ENCODE data around the gene HDHD3.

HDHD3 gene

DNA sequence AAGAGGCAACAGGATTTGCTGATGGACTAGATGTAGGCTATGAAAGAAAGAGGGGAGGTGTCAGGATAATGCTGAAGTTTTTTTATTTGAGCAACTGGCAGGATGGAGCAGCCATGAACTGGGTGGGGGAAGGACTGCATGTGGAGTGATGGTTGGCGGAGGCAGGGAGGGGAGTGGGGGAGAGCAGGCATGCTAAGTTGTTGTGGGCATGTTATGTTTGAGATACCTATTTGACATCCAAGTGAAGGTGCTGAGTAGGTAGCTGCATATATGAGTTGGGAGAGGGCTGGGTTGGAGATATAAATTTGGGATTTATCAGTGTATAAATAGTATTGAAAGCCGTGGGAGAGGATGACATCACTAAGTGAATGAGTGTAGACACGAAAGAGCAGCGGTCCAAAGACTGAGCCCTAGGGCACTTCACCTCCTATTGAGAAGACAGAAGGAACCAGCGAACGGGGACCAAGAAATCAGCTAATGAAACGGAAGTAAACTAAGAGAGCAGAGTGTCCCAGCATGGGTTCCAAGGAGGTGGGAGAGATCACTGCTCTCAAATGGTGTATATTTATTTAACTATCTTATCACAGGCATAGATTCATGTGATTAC is 20.0 kb downstream of the HDHD3 start:
- Mint-ChIP-seq H3K4me3 (no peak overlapping the region), H3K27ac (no peak overlapping the region), H3K4me1 (peaks cover under 1% of the 10 kb centered on the region), H3K36me3 (no peaks in the 10 kb centered on the region), H3K27me3 (peaks cover 6% of the 10 kb centered on the region), H3K9me3 (no peaks in the 10 kb centered on the region)

DNA sequence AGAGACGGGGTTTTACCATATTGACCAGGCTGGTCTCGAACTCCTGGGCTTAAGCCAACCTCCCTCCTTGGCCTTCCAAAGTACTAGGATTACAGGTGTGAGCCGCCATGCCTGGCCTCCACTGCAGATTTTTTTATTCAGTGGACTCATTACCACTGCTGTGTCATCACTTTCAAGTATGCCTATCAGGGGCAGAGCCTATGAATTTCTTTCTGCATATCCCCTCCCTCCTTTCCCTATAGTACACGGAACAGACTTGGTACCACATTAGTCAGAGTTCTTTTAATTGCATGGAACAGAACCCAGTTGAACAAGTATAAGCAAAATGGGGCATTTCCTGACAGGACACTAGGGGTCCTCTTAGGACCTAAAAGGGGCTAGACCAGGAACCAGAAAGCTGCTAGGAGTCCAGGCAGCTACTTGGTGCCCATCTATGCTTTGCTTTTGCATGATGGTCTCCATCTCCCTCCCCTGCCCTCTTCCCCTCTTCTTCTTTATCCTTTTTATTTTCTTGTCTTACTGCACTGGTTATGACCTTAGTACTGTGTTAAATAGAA is 21.7 kb downstream of the HDHD3 start:
- no peaks in the 10 kb centered on the region for H3K36me3 Mint-ChIP-seq
- H3K27me3 Mint-ChIP-seq: peaks cover 13% of the 10 kb centered on the region
- H3K4me3 Mint-ChIP-seq: no peak overlapping the region
- peaks cover 13% of the 10 kb centered on the region for H3K4me1 Mint-ChIP-seq
- no peak overlapping the region for H3K27ac Mint-ChIP-seq
- no peaks in the 10 kb centered on the region for H3K9me3 Mint-ChIP-seq

DNA sequence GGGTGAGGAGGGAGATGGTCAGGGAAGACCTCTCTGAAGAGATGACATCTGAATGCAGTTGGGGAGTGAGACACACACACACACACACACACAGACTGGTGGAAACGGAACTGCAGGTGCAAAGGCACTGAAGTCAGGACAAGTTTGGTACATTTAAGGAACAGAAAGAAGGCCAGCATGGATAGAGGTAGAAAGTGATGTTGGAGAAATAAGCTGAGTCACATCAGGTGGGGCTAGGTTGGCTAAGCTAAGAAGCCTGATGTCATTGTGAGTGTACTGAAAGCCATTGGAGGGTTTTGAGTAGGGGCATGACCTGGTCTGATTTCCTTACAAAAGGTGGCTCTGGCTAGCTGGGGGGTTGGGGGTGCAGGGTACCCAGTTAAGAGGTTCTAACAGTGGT is 24.4 kb downstream of the HDHD3 start:
- Mint-ChIP-seq H3K9me3 (no peaks in the 10 kb centered on the region), H3K36me3 (no peaks in the 10 kb centered on the region), H3K4me3 (no peak overlapping the region), H3K4me1 (peaks cover 17% of the 10 kb centered on the region), H3K27me3 (peaks cover 18% of the 10 kb centered on the region), H3K27ac (no peak overlapping the region)

DNA sequence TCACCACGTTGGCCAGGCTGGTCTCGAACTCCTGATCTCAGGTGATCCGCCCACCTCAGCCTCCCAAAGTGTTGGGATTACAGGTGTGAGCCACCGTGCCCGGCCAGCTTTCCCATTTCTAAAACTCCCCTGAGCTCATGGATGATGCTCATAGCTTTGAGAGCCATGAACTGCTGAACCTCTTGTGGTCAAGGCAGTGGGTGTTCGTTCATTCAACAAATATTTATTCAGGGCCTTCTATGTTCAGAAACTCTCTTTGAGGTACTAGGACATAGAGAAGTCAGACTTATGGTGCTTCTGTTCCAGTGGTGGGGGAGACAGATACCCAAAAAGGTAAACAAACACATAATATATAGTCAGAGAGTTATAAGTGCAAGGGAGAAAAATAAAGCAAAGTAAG is 24.8 kb downstream of the HDHD3 start:
- no peaks in the 10 kb centered on the region for H3K9me3 Mint-ChIP-seq
- H3K27ac Mint-ChIP-seq: no peak overlapping the region
- H3K4me1 Mint-ChIP-seq: peaks cover 17% of the 10 kb centered on the region
- H3K27me3 Mint-ChIP-seq: peaks cover 18% of the 10 kb centered on the region
- no peak overlapping the region for H3K4me3 Mint-ChIP-seq
- H3K36me3 Mint-ChIP-seq: no peaks in the 10 kb centered on the region

DNA sequence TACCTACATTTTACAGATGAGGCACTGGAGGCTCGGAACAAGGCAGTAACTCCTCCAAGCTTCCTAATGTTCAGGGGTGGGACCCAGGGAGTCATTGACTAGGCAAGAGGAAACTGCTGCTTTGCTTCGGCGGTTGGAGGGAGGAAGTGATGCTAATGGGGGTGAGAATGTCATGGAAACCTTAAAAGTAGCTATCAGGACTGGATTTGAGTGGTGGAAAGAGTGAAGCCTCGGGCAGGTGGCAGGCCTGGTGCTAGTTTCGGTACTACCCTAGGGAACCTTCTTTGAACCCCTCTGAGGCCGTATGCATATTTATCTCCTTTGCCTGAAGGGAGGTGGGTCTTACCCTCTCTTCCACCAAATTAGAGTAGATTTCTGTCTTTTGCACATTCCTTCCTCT is 25.8 kb downstream of the HDHD3 start:
- Mint-ChIP-seq H3K9me3 (no peaks in the 10 kb centered on the region), H3K4me1 (peaks cover 17% of the 10 kb centered on the region), H3K27me3 (peaks cover 18% of the 10 kb centered on the region), H3K36me3 (no peaks in the 10 kb centered on the region), H3K4me3 (peak overlapping the region; percentile 78), H3K27ac (no peak overlapping the region)

DNA sequence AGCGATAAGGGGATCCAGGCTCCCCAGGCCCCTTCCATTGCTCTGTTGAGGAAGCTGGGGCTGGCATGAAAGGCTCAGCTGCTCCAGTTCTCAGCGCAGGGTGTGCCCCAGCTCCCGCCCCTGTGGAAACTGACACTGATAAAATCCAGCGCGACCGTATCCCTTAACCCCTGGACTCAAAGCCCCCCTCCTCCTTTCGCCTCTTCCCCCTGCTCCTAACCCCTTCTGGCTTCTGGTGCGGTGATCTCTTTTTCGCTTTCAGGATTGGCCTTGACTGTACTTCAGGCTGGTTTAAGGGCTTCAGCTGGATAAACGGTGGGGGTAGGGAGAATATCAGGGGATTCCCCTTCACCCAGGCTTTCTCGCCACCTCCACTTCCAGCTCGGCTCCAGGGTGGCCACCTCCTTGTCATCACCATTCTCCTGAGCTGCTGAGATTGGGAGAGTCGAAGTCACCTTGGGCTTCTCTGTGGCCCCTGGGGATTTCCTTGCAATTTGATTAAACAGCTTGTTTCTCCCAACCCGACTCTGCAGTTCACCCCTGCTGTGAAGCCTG is 26.6 kb downstream of the HDHD3 start:
- Mint-ChIP-seq H3K27ac (no peak overlapping the region), H3K4me3 (peak overlapping the region; percentile 78), H3K36me3 (no peaks in the 10 kb centered on the region), H3K4me1 (peaks cover 17% of the 10 kb centered on the region), H3K9me3 (no peaks in the 10 kb centered on the region), H3K27me3 (peaks cover 18% of the 10 kb centered on the region)

DNA sequence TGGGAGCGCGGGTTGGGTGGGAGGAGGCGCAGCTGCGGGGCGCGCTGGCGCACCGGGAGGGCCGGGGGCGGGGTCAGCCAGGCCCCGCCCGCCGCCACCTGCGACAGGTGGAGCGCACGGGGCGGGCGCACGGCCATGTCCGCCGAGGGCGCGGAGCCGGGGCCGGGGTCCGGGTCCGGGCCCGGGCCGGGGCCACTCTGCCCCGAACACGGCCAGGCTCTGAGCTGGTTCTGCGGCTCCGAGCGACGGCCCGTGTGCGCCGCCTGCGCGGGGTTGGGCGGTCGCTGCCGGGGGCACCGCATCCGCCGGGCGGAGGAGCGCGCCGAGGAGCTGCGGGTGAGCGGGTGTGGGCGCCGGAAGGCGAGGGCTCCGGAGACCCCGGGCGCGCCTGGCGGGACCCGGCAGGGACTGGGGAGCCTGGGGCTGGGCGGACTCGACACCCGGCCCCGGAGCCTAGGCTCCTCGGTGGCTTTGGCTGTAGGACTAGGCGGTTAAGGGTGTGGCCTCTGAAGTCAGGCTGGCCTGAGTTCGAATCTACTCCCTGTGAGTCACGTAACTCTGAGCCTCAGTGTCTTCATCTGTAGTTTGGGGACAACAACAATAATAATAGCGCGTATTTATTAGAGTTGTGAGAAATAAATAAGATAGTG is 27.2 kb downstream of the HDHD3 start, which contains the start of gene BSPRY:
BSPRY (plus strand) TSS at position 97 of the 650 bp plus-strand sequence; CDS start at position 136, 39 bp downstream.
- H3K9me3 Mint-ChIP-seq: no peaks in the 10 kb centered on the region
- H3K27ac Mint-ChIP-seq: no peak within 1 kb of the TSS
- no peaks in the 10 kb centered on the region for H3K36me3 Mint-ChIP-seq
- peaks cover 18% of the 10 kb centered on the region for H3K27me3 Mint-ChIP-seq
- peaks cover 17% of the 10 kb centered on the region for H3K4me1 Mint-ChIP-seq
- H3K4me3 Mint-ChIP-seq: peak within 1 kb of the TSS; percentile 81

DNA sequence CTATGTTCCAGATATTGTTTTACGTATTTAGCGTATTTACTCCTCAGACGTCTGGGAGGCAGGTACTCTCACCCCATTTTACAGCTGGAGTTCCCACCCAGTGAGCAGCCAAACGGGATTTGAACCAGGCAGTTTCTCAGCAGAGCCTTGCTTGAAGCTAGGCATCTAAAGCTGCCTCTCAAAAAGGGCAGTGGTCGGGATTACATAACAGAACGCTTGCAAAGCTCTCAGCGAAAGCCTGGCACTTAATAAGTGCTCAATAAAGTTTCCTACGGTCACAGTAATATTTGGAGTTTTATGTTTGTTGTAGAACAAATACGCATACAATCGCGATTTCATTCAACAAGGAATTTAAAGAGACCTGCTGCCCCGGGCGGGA is 27.7 kb downstream of the HDHD3 start:
- H3K9me3 Mint-ChIP-seq: no peaks in the 10 kb centered on the region
- no peak overlapping the region for H3K27ac Mint-ChIP-seq
- H3K4me3 Mint-ChIP-seq: peak overlapping the region; percentile 81
- no peaks in the 10 kb centered on the region for H3K36me3 Mint-ChIP-seq
- H3K27me3 Mint-ChIP-seq: peaks cover 18% of the 10 kb centered on the region
- H3K4me1 Mint-ChIP-seq: peaks cover 17% of the 10 kb centered on the region

DNA sequence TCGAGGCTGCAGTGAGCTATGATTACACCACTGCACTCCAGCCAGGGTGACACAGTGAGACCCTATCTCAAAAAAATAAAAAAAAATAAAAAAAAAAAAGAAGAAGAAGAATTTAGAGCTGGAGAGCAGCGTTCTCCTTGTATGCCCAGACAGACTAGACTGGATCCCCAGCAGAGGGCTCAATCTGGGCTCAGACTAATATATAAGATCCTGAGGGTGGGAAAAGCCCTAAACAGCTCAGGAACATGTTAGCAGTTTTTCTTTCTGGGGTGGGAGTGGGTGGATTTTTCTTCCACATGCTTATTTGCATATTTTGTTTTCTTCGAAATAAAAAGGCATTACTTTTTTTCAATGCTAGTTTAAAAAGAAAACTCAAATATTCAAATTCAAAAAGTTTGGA is 28.3 kb downstream of the HDHD3 start:
- H3K27me3 Mint-ChIP-seq: peaks cover 18% of the 10 kb centered on the region
- peaks cover 17% of the 10 kb centered on the region for H3K4me1 Mint-ChIP-seq

DNA sequence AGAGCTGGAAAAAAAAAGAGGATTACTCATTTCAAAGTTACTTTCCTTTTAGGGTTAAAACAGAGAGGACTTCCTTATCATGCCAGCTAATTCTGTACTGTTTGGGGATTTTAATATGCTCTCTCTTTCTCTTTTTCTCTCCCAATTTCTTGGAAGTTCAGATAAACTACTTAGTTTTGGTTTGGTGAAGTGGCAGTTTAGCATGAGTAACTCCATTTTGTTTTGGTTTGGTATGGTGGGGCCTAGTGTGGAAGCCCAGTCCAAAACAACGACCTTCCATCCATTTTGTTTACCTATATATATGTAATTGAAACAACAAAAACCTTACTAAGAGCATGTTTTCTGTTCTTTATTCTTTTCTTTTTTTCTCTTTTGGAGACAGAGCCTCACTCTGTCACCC is 31.1 kb downstream of the HDHD3 start:
- Mint-ChIP-seq H3K9me3 (no peaks in the 10 kb centered on the region), H3K4me3 (no peak overlapping the region), H3K36me3 (no peaks in the 10 kb centered on the region), H3K4me1 (peaks cover 25% of the 10 kb centered on the region), H3K27me3 (peaks cover 7% of the 10 kb centered on the region), H3K27ac (no peak overlapping the region)

More for the DNA sequence above, 28.3 kb downstream of the HDHD3 start:
- H3K36me3 Mint-ChIP-seq: no peaks in the 10 kb centered on the region
- peak overlapping the region; percentile 36 for H3K4me3 Mint-ChIP-seq
- no peaks in the 10 kb centered on the region for H3K9me3 Mint-ChIP-seq
- H3K27ac Mint-ChIP-seq: no peak overlapping the region

DNA sequence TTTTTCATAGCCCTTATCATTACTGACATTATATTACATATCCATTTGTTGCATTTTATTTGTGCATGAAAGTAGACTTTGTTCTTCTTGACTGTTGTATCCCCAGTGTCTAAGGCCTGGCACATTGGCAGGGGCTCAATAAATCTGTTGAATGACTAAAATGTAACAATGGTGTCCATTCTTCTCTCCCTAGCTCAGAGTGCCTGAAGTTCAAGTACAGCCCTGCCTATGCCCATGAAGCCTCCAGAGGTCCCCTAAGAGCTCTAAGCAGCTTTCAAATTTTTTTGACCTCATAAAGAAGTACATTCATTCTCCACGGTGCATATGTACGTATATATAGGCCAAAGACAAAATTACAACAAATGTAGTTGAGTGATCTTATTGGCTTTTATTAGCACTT is 31.6 kb downstream of the HDHD3 start:
- no peaks in the 10 kb centered on the region for H3K9me3 Mint-ChIP-seq
- H3K4me1 Mint-ChIP-seq: peaks cover 20% of the 10 kb centered on the region
- H3K4me3 Mint-ChIP-seq: no peak overlapping the region
- no peaks in the 10 kb centered on the region for H3K36me3 Mint-ChIP-seq
- no peak overlapping the region for H3K27ac Mint-ChIP-seq
- H3K27me3 Mint-ChIP-seq: peaks cover 6% of the 10 kb centered on the region

DNA sequence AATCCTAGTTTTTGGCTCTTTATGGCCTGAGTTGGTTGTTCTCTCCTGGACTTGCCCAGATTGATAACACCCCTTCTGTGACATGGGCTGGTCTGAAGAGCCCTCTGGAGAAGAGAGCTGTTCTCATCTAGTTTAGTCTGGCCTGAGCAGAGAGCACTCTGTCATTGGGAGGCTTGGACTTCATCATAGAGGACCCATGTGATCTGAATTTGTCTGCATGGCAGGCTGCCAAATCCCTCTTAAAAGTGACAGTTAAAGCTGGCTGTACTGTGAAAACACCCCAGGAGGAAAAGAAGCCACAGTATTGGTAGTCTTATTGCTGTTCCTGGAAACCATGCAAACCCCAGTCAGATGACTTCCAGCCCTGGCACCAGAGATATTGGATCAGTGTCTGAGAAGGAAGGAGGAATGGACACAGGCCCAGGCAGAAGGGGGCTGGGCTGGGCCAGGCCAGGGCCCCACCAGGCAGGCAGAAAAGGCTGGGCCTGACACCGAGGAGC is 33.0 kb downstream of the HDHD3 start:
- Mint-ChIP-seq H3K36me3 (no peaks in the 10 kb centered on the region), H3K4me1 (peaks cover 19% of the 10 kb centered on the region)

DNA sequence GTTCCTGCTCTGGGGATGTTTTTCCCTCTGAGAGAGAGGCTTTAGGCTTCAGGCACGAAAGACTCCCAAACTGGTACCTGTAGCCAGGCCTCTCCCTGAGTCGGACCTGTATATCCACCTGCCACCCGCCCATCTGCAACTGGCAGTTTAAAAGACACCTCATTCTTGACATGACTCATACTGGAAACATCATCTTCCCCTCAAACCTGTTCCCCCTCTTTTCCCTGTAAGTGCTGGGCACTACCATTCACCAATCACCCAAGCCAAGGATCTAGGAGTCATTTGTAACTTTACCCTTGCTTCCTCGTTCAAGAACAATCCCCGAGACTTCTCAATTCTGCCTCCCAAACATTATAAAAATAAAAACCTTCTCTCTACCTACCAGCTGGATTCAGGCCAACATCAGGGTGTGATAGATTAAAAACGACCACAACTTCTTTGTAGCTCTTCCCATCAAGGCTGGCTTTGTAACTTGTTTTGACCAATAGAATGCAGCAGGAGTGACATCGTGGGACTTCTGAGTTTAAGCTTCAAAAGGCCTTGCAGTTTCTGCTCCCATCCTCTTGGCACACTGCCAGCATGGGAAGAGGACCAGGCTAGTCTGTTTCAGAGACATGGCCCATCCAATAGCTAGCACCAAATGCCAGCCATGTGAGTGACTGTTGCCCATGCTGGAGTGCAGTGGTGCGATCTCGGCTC is 34.9 kb downstream of the HDHD3 start:
- H3K27ac Mint-ChIP-seq: peak overlapping the region; percentile 42
- H3K9me3 Mint-ChIP-seq: no peaks in the 10 kb centered on the region
- H3K4me1 Mint-ChIP-seq: peaks cover 19% of the 10 kb centered on the region
- H3K4me3 Mint-ChIP-seq: peak overlapping the region; percentile 88
- H3K27me3 Mint-ChIP-seq: no peaks in the 10 kb centered on the region
- no peaks in the 10 kb centered on the region for H3K36me3 Mint-ChIP-seq

More for the DNA sequence above, 33.0 kb downstream of the HDHD3 start:
- H3K27me3 Mint-ChIP-seq: no peaks in the 10 kb centered on the region
- no peaks in the 10 kb centered on the region for H3K9me3 Mint-ChIP-seq
- H3K27ac Mint-ChIP-seq: no peak overlapping the region
- H3K4me3 Mint-ChIP-seq: no peak overlapping the region

DNA sequence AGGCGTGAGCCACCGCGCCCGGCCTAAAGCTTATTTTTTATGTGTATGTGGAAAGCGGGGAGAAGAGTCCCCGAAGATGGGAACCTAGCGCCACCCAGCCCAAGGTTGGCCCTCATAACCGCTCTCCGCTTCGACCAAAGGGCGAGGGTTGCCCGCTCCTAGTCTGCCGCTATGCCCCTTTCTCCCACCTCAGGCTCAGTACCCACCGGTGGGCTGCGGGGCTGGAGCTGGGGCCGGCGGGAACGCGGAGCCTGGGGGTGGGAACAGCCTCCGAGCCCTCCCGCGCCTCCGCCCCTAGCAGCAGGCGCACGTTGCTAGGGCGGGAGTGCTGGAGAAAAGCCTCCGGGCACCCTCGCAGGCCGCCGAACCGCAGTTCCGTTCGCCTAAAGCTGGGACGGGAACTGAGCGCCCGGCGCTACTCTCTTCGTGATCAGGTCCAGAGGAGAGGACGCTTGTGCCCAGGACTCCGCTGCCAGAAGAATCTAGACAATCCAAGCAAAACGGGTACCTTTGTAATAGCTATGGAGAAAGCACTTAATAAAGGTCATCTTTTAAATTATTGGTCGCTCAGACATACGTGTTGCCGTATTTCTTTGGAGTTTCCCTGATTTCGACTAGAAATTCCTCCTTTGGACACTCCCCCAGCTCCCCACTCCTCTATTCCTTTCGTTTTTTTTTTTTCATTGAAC is 36.6 kb downstream of the HDHD3 start, which contains the start of gene WDR31:
WDR31 (minus strand) TSS at position 265 of the 689 bp plus-strand sequence. CDS start 8,253 bp downstream, outside the sequence.
- Mint-ChIP-seq H3K4me1 (peaks cover 19% of the 10 kb centered on the region), H3K36me3 (no peaks in the 10 kb centered on the region), H3K27ac (peak within 1 kb of the TSS; percentile 25), H3K4me3 (peak within 1 kb of the TSS; percentile 88), H3K27me3 (no peaks in the 10 kb centered on the region), H3K9me3 (no peaks in the 10 kb centered on the region)

DNA sequence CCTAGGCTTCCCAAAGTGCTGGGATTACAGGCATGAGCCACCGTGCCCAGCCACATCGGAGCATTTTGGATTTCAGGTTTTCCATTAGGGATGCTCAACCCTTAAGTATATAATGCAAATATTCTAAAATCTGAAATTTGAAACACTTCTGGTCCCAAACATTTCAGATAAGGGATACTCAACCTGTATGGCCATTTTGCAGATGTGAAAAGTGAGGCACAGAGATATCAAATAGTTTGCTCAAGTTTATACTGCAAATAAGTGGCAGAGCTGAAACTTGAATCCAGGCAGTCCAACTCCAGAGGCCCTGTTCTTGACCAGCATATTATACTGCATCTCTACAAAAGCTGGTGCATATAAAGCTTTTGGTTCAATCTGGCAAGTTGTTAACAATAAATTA is 39.1 kb downstream of the HDHD3 start:
- Mint-ChIP-seq H3K4me1 (peaks cover 18% of the 10 kb centered on the region), H3K4me3 (no peak overlapping the region), H3K9me3 (no peaks in the 10 kb centered on the region), H3K27ac (no peak overlapping the region), H3K27me3 (no peaks in the 10 kb centered on the region), H3K36me3 (no peaks in the 10 kb centered on the region)
